AG09319 (cell line): ENCODE data around the gene RCOR3.
"Not testable (repeated sequence)": the region's sequence is repeated elsewhere in the genome, so short reads cannot be mapped to it uniquely, and the experiment has no call there.

Source experiments
- DNase-seq: peaks from one replicate; pipeline ENCODE4 v3.0.0-alpha.2; 2010; ENCODE audit warnings: low read depth; ENCODE audit errors: extremely low read depth
- TF ChIP-seq, protein P1 (sequence below): IDR thresholded peaks from 2 replicates; pipeline ENCODE4 v1.5.1; 2011; ENCODE audit warnings: low read depth, mild to moderate bottlenecking, inconsistent platforms, low read length, moderate library complexity

Gene RCOR3

DNA sequence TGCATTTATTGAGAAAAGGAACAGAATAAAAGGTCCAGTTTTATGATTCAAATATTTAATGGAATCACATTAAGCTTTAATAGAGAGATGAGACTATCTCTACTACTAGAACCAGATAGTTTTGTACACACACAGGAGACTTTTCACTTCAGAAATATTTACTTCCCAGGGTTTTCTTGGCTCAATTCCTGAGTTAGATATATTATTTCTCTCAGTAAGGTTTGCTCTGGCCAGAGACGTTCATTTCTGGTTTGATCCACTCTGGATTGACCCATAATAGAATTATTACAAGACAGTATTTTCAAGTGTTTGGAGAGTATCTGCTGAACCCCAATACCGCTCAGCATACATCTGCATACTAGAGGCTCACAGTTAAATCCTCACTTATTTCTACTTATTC is 1.3 kb upstream of the RCOR3 start:
- DNase-seq, result no peak
- TF ChIP-seq, protein P1, sequence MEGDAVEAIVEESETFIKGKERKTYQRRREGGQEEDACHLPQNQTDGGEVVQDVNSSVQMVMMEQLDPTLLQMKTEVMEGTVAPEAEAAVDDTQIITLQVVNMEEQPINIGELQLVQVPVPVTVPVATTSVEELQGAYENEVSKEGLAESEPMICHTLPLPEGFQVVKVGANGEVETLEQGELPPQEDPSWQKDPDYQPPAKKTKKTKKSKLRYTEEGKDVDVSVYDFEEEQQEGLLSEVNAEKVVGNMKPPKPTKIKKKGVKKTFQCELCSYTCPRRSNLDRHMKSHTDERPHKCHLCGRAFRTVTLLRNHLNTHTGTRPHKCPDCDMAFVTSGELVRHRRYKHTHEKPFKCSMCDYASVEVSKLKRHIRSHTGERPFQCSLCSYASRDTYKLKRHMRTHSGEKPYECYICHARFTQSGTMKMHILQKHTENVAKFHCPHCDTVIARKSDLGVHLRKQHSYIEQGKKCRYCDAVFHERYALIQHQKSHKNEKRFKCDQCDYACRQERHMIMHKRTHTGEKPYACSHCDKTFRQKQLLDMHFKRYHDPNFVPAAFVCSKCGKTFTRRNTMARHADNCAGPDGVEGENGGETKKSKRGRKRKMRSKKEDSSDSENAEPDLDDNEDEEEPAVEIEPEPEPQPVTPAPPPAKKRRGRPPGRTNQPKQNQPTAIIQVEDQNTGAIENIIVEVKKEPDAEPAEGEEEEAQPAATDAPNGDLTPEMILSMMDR, result no peak

DNA sequence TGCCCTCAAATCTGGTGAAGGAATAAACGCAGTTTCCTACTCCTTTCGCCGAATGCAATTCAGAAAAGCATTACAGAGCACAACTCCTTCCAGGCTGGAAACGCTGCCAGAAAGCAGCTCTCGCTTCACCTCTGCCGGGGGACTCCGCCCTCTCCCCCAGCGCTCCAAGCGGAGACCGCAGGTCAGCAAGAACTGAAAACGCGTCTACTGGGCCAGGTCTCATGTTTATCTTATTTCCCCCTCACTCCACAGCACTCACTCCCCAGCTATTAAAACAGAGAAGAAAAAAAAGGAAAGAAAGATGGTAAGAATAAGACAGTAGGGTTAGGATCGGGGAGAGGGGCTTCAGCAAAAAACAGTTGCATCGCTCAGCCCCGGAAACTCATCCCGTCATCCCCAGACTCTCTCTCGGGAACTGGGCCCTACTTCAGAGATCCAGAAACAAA is 833 bp upstream of the RCOR3 start:
- TF ChIP-seq, protein P1, result no peak; the same call in none of the 2 replicates
- peak; percentile 40 for DNase-seq

GRCh38 chr1:211259638-211260126 is 516 bp downstream of the RCOR3 start:
- peak; percentile 8 for DNase-seq
- TF ChIP-seq, protein P1, result no peak

DNA sequence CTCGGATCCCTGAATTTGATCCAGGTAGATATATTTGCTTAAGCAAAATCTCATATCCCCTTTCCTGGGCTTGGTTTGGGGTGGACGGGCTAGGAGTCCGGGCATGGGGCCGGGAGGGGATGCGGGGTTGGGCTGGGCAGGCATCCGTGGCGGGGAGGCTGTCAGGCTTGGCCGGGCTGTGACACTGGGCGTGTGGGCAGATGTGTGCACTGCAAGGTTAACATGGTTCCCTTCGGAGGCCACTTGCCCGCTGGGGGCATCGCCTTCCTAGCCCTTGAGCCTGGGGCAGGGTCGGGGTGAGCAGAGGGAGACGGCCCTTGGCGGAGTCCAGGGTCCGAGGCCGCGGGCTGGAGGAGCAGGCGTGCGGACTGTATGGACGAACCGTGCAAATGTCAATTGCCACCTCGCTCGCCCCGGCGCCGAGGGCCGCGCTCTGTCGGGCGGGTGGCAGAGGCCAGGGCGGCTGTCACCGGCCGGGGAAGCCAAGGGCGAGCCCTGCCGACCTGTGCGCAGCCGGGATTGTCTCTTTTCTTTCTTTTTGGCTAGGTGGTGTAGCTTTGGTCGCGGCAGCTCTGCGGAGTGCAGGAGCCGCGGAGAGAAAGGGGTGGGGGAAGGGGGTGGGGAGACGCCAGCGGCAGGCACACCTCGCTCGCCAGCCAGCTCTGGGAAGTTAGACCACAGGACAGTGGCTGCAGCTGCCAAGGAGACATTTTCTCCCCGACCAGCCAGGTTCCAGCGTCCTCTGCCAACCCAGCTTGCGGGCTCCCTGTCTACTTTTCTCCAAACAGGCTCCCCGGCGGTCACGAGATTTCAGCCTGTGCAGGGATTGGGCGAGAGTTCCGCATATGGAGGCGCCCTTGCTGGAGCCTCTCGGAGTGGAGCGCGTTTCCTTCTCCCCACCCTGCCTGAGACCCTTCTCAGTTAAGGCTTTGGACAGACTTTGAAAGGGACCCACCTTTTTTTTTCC is 1.3 kb downstream of the RCOR3 start:
- DNase-seq, result peak; percentile 18
- TF ChIP-seq, protein P1, result no peak

DNA sequence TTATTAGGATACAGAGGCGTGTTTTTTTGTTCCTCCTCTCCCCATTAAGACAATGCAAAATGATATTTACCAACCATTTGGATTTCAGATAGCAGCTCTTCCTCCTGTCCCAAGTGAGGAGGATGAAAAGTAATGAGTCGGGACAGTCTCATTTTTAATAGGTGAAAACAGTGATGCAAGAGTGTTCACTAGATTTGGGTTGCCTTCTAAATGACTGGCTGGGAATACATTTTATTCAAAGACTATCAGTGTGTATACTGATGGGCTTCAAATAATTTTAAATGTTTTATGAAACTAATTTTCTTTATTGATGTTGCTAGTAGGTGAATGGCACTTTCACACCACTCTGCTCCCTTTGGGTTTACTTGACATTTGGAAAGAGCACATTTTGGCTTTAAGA is 2.1 kb downstream of the RCOR3 start:
- DNase-seq, result no peak

GRCh38 chr1:211263022-211263421 is 3.9 kb downstream of the RCOR3 start:
- not testable (repeated sequence) for DNase-seq

More for the DNA sequence above, 2.1 kb downstream of the RCOR3 start:
- TF ChIP-seq, protein P1, result no peak

- TF ChIP-seq, protein P1, result no peak
- no peak for DNase-seq
These were observed 8.2 kb downstream of the RCOR3 start for GRCh38 chr1:211267204-211267857.
